ENCODE measurements around the gene TAS2R19.
A peak's percentile ranks its signal among the peaks of the same experiment; 100 is the strongest.
"Not testable (repeated sequence)": the region's sequence is repeated elsewhere in the genome, so short reads cannot be mapped to it uniquely, and the experiment has no call there.

TAS2R19 gene, protein sequence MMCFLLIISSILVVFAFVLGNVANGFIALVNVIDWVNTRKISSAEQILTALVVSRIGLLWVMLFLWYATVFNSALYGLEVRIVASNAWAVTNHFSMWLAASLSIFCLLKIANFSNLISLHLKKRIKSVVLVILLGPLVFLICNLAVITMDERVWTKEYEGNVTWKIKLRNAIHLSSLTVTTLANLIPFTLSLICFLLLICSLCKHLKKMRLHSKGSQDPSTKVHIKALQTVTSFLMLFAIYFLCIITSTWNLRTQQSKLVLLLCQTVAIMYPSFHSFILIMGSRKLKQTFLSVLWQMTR

DNA sequence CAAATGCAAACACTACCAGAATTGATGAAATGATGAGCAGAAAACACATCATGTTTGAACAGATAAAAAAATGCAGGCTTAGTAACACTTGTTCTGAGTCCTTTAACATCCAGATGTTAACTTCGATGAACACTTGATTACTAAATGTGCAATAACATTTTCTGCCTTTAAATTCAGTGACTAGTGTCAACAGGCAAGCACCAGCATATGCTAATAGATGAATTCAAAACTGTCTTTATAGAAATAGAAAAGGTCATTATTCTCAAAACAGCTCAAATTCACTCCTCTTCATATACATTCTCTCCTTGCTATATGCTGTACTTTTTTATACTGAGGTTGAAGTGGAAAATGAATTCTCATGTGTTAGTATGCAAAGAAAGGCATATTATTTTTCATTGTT lies at the start of gene TAS2R19:
TAS2R19 (minus strand) TSS at position 101 of the 400 bp plus-strand sequence; CDS start at position 52, 49 bp downstream.
- DNase-seq (ENCODE audit: low spot score) (no peak), FAIRE-seq (no peak)

DNA sequence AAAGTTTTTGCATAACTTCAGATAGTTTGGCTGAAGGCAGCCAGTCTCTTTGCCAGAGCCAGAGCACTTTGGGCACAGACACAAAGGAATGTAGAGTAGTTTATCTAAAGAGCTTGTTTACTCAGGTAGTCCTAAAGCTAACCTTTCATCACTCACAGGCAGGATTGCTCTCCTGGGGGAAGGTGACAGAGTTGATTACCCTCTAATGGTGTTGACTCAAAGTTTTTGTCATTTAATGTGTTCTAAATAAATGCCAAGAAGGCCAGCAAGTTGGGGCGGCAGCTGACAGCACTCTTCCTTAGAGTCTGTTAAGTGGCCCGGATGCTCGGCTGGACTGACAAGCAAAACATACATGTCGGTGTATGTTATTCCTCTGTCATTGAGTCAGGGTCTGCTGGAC lies 49.0 kb upstream of the TAS2R19 start:
- FAIRE-seq: no peak
- no peak for DNase-seq (ENCODE audit: low spot score)

DNA sequence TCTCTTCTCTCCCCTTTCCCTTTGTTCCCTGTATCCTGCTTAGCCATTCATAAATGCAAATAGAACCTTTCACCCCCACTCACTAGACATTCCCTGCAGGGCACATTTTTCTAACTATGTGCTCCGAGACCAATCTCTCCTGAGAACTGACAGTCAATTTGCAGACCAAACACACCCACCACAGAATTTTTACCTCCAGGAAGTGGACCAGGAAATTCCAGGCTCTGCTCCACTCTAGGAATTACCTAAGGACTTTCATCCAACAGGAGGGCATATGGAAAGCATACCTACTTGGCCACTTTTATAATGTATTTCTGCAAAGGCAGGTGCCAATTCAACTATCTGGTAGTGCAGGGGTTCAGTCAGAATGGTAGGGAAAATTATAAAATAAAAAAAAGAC lies 48.6 kb upstream of the TAS2R19 start:
- DNase-seq (ENCODE audit: low spot score): no peak
- FAIRE-seq: no peak

DNA sequence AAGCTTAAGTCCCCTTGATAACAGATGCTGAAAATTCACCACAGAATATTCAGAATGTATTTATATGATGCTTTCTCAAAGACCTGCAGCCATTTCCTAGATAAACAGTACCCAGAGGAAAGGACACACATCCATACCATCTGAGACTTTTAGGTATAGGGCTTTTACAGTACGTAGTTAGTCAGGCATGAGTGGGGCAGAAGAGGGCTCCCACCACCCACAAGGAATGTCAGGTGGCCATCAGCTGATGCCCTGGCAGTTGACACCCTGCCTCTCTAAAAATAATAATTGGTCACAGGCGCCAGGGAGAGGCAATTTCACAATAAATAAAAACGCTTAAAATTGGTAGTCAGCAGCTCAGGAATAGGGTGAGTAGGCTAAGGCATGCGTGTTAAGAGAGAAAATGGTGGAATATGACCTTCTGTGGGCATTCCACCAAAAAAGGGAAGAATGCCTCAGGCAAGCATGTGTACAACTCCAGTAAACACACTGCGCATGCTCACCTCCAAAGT lies 47.5 kb upstream of the TAS2R19 start:
- FAIRE-seq (no peak), DNase-seq (ENCODE audit: low spot score) (no peak)

DNA sequence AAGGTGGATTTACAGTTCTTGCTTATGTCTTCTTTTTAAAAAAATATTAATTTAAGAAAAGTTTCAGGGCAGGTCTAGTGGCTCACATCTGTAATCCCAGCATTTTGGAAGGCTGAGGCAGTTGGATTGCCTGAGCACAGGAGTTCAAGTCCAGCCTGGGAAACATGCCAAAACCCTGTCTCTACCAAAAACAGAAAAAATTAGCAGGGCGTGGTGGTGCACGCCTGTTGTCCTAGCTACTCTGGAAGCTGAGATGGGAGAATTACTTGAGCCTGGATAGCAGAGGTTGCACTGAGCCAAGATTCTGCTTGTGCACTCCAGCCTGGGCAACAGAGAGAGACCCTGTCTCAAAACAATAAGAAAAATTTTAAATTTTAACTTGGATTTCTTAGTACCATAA lies 45.1 kb upstream of the TAS2R19 start:
- DNase-seq (ENCODE audit: low spot score) (no peak), FAIRE-seq (no peak)

DNA sequence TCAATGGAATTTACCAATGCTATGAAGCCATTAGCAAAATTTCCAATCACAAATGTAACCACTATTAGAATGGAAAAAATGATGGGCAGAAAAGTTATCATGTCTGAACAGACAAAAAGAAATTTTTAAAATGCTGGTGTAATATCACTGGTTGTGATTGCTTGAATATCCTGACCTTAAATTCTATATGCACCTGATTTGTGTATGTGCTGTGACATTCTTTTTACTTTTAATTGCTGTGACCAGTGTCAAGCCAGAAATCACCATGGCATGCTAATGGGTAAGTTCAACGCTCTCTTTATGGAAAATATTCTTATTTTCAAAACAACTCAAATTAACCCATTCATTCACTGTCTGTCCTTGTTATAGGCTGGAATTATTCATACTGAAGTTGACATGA lies 39.8 kb upstream of the TAS2R19 start, which contains the start of gene TAS2R46:
TAS2R46 (minus strand) TSS at position 101 of the 400 bp plus-strand sequence; CDS start at position 101, 0 bp downstream.
- FAIRE-seq; DNase-seq (ENCODE audit: low spot score): not testable (repeated sequence)

DNA sequence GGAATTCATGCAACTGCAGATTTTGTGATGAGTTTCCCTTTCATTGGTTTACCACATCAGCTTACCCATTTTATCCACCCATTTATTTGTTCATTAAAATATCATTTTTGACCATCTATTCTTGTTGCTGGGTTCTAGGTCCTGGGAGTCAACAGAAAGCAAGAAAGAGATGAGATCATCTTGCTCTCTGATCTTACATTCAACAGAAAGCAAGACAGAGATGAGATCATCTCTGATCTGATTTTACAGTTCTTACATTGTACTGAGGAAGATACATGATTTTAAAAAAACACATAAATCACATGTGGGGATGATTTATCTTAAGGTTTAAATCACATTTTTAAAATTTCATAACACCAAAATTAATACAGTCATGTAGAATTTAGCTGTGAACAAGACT lies 37.4 kb upstream of the TAS2R19 start:
- DNase-seq (ENCODE audit: low spot score) (no peak), FAIRE-seq (no peak)

DNA sequence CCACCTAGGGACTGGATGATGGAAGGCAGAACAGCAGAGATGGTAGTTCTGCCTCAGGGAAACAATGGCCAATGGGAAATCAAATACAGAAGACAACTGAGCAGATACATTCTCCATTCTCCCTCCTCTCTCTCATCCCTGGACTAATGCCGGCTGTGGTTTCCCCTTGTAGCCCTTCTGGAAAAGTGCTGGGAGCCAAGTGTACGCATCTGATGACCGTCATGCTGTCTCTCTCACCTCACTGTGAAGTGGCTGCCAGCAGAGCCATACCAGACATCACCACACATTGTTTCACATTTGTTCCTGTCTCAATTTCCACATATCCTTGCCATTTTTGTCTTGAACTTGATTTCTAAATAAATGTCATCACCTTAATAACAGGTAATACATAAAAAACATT lies 36.6 kb upstream of the TAS2R19 start:
- FAIRE-seq (no peak), DNase-seq (ENCODE audit: low spot score) (no peak)

DNA sequence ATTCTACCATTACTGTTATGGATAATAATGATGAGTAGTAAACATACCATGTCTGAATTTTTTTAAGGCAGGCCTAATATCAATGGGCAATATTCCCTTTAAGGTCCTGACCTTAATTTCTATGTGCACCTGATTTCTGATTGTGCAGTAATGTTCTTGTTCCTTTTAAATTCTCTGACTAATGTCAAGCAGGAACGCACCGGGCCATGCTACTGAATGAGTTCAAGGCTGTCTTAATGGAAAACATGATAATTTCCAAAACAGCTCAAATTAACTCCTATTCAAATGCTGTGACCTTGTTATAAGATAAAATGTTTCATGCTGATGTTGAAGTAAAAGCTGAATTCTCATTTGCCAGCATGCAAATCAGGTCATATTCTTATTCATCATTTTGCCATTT lies 32.9 kb upstream of the TAS2R19 start:
- FAIRE-seq (no peak), DNase-seq (ENCODE audit: low spot score) (no peak)

DNA sequence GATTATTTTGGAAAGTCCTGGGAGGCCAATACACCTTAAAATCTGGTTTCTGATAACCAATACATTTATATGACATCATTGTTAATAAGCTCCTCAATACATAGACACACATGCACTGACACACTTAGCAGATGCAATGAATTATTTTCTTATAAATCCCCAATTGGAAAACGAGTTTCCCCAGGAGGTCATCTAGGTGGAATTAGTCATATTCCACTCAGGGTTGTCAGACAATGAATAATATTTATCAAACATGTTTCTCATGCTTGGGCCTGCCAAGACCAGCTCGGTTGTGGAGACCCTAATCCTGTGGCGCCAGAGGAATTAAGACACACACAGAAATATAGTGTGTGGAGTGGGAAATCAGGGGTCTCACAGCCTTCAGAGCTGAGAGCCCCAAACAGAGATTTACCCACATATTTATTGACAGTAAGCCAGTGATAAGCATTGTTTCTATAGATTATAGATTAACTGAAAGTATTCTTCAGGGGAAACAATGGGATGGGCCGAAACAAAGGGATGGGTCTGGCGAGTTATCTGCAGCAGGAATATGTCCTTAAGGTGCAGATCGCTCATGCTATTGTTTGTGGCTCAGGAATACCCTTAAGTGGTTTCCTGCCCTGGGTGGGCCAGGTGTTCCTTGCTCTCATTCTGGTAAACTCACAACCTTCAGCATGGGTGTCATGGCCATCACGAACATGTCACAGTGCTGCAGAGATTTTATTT lies 27.5 kb upstream of the TAS2R19 start:
- FAIRE-seq; DNase-seq (ENCODE audit: low spot score): not testable (repeated sequence)

DNA sequence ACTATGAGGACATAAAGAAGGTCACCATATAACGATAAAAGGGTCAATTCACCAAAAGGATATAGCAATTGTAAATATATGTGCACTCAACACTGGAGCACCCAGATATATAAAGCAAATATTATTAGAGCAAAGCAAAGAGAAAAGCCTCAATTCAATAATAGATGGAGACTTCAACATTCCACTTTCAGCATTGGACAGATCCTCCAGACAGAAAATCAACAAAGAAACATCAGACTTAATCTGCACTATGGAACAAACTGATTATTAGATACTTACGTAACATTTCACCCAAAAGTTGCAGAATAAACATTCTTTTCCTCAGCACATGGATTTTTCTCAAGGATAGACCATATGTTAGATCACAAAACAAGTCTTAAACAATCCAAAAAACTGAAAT lies 18.9 kb upstream of the TAS2R19 start:
- FAIRE-seq; DNase-seq (ENCODE audit: low spot score): not testable (repeated sequence)

DNA sequence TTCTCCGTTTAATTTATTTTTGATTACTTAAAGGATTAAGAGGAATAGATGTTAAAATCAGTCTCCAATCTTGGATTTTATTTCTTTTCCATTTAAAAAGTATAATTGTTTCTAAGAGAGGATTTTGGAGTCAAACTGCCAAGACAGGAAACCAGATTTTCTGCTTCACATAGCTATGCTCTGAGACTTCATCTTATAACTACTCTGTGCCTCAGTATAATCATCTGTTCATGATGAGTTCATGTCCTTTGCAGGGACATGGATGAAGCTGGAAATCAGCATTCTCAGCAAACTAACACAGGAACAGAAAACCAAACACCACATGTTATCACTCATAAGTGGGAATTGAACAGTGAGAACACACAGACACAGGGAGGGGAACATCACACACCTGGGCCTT lies 17.7 kb upstream of the TAS2R19 start:
- no peak for FAIRE-seq
- DNase-seq (ENCODE audit: low spot score): no peak

DNA sequence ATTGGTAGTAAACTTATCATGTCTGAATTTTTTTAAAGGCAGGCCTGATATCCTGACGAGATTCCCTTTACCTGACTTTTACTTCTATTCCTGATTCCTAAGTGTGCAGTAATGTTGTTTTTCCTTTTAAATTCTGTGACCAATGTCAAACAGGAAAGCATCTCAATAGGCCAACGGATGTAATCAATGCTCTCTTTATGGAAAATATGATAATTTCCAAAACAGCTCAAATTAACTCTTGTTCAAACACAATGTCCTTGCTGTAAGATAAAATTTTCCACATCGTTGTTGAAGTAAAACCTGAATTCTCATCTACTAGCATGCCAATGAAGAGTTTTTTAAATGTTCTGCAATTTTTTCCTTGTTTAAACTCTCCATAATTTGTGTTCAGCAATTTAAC lies 16.8 kb upstream of the TAS2R19 start:
- FAIRE-seq (no peak), DNase-seq (ENCODE audit: low spot score) (no peak)

DNA sequence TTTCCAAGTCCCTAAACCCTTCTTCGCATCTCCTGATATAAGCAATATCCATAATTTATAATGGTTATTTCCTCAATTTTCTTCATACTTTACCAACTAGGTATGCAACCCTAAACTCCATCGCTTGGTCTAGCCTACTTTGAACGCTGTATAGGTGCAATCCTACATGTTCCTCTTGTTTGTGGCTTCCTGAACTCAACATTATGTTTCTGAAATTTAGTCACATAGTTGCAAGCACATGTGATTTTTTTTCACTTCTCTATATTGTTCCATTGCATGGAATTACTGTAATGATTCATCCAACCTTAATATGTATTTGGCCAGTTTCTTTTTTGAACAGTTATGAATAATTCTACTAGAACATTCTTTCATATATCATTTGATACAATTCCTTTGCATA lies 11.5 kb upstream of the TAS2R19 start:
- FAIRE-seq: not testable (repeated sequence)

DNA sequence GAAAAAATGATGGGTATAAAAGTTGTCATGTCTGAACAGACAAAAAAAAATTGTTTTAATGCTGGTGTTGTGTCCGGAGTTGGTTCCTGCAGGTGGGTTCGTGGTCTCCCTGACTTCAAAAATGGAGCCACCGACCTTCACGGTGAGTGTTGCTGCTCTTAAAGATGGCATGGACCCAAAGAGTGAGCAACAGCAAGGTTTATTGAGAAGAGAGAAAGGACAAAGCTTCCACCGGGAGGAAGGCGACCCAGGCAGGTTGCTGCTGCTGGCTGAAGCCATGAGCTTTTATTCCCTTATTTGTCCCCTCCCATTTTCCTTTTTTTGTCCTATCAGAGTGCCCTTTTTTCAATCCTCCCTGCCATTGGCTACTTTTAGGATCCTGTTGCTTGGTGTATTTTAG lies 8.9 kb upstream of the TAS2R19 start, which contains the start of gene TAS2R31:
TAS2R31 (minus strand) TSS at position 101 of the 400 bp plus-strand sequence; CDS start at position 29, 72 bp downstream.
- DNase-seq (ENCODE audit: low spot score) (no peak), FAIRE-seq (no peak)

More for the DNA sequence above, 11.5 kb upstream of the TAS2R19 start:
- not testable (repeated sequence) for DNase-seq (ENCODE audit: low spot score)

DNA sequence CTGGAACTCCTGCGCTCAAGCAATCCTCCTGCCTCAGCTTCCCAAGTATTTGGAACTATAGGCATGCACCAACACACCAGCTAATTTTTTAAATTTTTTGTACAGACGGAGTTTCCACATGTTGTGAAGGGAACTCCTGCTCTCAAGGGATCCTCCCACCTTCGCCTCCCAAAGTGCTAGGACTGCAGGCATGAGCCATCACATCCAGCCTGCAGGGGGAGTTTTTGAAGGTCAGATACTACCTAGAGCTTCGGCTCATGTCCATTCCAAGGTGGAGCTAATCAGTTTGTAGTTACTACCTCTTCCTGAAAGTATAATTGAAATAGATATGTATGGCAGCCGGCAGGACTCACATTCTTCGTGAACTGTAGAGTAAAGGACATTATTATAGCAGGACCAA lies 3.7 kb upstream of the TAS2R19 start:
- DNase-seq (ENCODE audit: low spot score) (no peak), FAIRE-seq (no peak)

DNA sequence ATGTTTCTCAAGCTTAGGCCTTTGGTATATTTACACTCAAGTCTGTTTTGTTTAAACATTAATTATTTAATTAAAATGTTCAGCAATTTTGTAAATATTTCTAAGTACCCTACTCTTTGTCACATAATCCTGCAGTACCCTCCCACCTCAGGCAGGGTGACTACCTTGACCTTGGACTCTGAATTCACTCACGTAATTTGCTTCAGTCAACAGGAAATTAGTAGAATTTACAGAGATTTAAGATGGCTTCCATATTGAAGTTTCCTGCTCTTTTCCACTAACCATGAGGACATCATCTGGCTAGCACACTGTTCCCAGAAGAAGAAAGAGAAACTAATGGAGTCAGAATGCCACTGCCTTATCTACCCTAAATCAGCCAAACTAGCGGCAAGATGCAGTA lies 967 bp upstream of the TAS2R19 start:
- DNase-seq (ENCODE audit: low spot score): no peak
- no peak for FAIRE-seq

DNA sequence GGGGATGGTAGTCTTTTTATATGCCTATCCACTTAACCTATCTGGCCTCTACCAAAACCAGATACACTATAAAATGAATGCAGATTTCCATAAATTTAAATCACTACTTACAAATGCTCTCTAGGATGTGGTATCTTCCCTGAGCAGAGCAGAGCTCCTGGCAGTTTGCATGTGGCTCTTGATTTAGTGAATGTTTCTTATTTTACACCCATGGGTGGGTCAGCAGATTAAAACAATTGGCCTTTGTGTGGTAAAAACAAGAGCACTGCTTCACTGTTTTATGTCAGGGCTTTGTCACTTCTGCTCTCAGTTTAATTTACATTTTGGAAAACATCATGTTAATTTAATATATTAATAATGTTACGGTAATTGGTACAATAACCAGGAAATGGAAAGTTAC lies 5.5 kb downstream of the TAS2R19 start:
- FAIRE-seq: no peak

DNA sequence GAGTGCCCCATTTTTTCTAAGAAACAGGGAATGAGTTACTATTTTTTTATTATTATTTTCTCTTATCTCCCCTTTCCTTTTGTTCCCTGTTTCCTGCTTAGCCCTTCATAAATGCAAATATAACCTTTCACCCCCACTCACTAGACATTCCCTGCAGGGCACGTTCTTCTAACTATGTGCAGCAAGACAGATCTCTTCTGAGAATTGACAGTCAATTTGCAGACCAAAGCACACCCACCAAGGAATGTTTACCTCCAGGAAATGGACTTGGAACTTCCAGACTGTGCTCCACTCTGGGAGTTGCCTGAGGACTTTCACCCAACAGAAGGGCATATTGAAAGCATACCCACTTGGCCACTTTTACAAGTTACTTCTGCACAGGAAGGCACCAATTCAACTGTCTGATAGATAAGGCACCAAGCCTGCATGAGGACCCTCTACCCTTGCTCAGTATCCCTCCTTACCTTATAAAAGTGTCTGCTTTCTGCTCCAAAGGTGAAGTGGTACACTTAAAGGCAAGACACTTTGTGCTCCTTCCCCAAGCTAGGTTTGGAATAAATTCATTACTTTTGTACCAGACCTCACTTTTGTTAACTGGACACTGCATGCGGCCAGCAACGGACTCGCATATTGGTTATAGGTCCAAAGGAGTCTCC lies 6.5 kb downstream of the TAS2R19 start:
- peak; percentile 52 for FAIRE-seq

More for the DNA sequence above, 5.5 kb downstream of the TAS2R19 start:
- no peak for DNase-seq (ENCODE audit: low spot score)

DNA sequence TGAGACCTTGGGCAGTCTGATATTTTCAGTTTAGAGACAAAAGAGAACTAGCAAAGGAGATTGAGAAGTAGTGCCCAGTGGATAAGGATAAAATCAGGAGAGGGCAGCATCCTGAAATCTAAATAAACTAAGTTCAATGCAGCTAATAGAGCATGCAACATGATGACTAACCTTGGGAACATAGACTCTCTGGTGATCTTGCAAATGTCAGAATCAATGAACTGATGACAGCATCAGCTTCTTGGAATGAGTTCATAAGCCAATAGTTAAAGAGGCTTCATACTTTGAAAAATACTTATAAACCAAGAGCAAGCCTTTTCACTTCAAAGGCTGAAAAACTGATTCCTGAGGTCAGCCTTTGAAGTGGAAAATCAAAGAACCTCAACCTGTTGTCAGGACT lies 8.2 kb downstream of the TAS2R19 start:
- FAIRE-seq (no peak), DNase-seq (ENCODE audit: low spot score) (no peak)

More for the DNA sequence above, 6.5 kb downstream of the TAS2R19 start:
- DNase-seq (ENCODE audit: low spot score): no peak

DNA sequence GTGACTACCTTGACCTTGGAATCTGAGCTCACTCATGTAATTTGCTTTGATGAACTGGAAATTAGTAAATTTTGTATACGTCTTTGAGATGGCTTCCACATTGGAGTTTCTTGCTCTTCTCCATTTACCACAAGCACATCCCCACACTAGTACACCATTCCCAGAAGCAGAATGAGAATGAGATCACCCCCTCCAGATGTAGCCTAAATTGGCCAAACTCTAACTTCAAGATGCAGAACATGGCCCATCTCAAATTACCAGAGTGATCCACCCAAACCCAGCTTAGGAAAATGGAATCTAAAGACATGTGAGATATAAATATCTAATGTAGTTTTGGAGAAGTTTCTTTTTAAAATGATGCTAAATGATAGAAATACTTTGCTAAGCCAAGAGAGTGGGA lies 14.8 kb downstream of the TAS2R19 start:
- no peak for FAIRE-seq
- no peak for DNase-seq (ENCODE audit: low spot score)

DNA sequence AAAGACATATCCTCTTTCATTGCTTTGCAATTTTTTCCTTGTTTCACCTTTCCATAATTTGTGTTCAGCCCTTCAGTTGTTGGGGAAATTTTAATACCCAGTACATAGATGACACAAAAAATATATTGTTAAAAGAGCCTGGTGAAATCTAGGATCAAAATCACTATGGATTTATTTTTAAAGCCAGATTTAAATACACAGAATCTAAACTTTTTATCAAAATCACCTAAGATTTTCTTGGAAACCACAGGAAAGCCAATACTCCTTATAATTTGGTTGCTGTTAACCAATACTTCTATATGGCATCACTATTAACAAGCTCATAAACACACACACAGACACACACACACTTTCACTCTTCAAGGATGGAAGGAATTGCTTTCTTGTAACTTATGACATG lies 24.2 kb downstream of the TAS2R19 start, which contains the start of gene TAS2R20:
TAS2R20 (minus strand) TSS at position 101 of the 400 bp plus-strand sequence. CDS start 429 bp downstream, outside the sequence.
- FAIRE-seq: no peak
- no peak for DNase-seq (ENCODE audit: low spot score)

Data from urothelium cell line (cell line).